HG02852 (cell line): ENCODE data around the gene BOLA3.
"Not testable (repeated sequence)": the region's sequence is repeated elsewhere in the genome, so short reads cannot be mapped to it uniquely, and the experiment has no call there.

Experiments used
- ATAC-seq: cut with Tn5 transposase; IDR thresholded peaks from one replicate; pipeline ENCODE4 v1.9.1; 2021; ENCODE audit warnings: mild to moderate bottlenecking, moderate library complexity; ENCODE audit not compliant: unreplicated experiment

BOLA3 gene, protein sequence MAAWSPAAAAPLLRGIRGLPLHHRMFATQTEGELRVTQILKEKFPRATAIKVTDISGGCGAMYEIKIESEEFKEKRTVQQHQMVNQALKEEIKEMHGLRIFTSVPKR

DNA sequence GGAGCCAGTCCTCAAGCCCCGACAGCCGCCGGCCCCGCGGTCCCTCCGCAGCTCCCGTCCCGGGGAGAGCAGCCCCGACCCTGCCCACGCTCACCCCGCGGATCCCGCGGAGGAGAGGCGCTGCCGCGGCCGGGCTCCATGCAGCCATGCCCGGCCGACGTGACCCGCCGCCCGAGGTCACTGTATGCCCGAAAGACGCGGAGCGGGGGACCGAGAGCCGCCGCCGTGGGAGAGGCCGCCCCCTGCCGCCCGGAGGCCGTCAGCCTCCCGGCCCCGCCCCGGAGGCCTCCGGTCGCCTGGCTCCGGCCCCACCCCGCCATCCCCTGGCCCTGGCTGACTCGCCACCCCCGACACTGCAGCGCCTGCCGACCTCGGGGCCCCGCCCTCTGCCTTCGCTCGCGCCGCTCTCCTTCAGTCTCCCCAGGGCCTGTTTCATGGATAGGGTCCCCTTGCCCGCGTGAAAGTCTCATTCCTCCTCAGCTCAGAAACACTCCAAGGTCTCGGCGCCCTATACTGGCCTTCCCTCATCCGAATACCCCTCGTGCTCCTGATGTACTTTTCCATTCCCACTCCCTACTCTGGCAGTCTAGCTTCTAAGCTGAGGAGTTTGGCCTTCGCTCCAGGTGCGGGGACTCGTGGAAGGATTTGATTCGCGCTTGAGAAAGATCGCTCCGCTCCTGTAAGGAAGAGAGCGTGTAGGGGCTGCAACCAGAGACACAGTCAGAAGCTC, at the start of gene BOLA3:
BOLA3 (minus strand) TSS at position 186 of the 730 bp plus-strand sequence; CDS start at position 148, 38 bp downstream.
- peak; percentile 90 for ATAC-seq

DNA sequence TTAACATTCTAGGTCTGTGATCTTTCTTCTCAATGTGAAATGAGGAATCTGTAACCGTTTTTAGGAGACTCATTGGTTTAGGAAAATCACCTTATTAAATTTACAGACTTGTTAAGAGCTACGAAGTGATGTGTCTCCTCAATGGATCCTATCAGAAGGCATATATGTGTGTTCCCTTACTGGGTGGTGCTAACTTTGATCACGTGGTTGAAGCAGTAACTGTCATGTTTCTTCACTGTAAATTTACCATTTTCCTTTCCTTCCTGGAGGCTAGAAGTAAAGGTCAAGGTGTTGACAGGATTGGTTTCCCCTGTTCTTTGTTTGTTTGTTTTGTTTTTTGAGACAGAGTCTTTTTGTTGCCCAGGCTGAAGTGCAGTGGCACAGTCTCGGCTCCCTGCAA, 49.3 kb upstream of the BOLA3 start:
- no peak for ATAC-seq

DNA sequence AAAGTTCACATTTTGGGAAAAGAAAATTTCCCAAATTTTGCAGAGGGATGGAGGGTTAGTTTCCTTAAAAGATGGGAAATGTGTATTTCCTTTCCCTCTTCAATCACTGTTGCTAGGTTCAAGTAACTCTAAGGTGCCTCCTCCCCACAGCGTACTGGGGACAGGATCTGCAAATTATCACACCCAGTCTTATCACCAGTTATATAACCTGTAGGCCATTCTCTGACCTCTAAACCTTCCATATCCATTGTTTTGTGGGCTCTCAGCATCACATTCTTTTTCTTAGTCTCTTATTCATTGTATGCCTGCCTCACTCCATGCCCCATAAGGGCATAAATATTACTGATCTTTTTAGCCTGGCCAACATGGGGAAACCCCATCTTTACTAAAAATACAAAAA, 47.1 kb upstream of the BOLA3 start:
- no peak for ATAC-seq

DNA sequence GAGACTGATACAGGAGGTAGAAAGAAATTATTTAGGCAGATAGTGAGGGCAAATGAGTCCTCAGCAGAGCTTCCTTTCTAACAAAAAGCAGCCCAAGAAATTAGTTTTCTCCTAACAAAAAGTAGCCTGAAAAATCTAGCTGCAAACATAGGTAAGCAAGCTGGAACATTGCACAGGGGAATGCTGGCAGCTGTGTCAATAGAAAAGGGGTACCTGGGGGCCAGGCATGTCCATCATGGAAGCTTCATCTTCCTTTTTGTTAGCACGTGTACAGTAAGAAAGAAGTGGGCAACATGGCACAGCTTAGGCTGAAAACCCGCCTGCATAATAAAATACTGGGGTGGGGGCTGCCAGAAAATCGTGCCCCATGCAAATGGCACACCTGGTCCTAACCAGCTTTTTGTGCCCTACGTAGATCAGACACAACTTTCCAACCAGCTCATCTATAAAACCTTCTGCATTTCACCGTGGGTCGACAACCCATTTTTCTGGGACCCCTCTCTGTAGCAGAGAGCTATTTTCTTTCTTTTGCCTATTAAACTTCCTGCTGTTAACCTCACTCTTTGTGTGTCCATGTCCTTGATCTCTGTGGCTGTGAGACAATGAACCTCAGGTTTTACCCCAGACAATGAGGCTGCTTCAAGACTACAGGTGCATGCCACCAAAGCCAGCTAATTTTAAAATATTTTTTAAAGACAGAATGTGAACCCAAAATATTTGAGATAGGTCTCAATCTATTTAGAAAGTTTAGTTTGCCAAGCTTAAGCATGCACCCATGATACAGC, 44.1 kb upstream of the BOLA3 start:
- no peak for ATAC-seq

DNA sequence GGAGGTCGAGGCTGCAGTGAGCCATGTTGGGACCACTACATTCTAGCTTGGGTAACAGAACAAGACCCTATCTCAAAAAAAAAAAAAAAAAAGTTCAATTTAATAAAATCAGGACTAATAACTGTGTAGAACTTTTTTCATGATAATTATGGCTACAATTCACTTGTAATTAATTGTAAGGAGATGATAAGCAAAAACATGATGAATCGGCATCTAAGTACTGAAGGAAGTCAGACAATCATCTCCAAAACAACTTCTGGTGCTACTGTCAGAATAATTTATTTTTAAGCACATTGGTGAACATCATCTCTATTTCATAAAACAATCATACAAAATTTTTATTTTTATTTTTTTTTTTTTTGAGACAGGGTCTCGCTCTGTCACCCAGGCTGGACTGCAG, 41.0 kb upstream of the BOLA3 start:
- ATAC-seq: no peak

DNA sequence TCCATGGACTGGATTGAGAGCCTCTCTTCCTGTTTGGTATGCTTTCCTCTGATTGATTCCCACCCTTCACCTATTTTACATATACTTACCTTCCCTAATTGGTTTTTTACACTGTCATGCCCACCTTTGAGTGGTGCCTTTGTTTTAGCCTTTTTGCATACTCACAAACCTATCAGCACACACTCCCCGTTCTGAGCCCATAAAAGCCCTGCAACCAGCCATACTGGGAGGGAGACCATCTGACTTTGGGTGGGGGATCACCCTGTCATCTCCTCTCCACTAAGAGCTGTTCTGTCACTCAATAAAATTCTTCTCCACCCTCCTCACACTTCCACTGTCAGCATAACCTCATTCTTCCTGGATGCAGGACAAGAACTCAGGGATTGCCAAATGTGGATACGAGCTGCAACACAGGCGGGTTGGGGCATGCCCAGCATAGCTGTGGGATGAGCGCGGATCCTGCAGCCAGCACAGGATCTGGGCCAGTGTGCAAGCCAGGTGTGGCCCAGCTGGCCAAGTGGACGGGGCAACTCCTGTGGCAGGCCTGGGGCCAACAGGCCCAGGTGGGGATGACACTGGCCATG, 40.4 kb upstream of the BOLA3 start:
- ATAC-seq: no peak

DNA sequence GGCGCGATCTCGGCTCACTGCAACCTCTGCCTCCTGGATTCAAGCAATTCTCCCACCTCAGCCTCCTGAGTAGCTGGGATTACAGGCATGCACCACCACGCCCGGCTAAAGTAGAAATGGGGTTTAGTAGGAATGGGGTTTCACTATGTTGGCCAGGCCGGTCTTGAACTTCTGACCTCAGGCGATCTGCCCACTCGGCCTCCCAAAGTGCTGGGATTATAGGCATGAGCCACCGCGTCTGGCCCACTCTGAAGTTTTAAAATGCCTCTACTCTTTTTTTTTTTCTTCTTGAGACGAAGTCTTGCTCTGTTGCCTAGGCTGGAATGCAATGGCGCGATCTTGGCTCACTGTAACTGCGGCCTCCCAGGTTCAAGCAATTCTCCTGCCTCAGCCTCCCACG, 39.0 kb upstream of the BOLA3 start:
- ATAC-seq: not testable (repeated sequence)

DNA sequence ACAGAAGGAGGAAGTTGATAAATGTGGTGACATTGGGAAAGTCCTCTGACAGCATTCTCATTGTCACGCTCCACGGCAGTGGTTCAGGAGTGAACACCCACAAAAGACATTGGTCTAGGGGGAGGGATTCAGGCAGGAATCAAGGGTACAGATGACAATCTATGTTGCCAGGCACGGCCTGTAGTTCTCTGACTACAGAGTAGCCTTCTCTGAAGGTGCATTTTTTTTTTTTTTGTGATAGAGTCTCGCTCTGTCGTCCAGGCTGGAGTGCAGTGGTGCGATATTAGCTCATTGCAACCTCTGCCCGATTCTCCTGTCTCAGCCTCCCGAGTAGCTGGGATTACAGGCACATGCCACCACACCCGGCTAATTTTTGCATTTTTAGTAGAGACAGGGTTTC, 38.3 kb upstream of the BOLA3 start:
- peak; percentile 67 for ATAC-seq

DNA sequence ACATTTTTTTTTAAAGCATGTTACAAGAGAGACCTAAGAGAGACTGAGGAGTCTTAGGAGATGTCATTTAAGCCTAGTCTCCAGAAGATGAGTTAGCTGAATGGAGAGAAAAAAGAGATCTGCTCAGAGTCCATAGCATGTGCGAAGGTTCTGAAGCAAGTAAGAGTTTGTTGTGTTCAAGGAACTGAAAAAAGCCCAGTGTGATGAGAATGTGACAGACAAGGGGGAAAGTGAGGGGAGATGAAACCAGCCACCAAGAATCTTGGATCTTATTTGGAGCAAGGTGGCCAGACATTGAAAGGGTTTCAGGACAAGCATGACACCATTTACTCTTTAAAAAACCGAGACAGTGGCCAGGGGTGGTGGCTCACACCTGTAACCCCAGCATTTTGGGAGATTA, 36.2 kb upstream of the BOLA3 start:
- no peak for ATAC-seq

DNA sequence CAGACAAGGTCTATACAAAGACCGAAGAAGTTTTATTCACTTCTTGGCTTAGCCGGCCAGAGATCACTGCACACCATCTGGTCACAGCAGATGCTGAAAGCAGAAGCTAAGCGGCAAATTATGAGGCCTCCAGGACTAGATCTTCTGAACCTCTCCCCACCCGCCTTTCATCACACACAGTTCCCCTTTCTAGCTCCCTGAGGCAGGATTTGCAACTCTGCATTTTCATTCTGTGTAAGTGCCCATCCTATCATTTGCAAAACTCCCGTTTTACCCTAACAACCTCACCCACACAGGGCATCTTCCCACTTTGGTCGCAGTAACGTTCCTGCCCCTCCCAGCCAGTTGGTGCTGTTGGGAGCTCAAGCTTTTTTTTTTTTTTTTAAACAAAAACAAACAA, 34.0 kb upstream of the BOLA3 start:
- ATAC-seq: peak; percentile 27

DNA sequence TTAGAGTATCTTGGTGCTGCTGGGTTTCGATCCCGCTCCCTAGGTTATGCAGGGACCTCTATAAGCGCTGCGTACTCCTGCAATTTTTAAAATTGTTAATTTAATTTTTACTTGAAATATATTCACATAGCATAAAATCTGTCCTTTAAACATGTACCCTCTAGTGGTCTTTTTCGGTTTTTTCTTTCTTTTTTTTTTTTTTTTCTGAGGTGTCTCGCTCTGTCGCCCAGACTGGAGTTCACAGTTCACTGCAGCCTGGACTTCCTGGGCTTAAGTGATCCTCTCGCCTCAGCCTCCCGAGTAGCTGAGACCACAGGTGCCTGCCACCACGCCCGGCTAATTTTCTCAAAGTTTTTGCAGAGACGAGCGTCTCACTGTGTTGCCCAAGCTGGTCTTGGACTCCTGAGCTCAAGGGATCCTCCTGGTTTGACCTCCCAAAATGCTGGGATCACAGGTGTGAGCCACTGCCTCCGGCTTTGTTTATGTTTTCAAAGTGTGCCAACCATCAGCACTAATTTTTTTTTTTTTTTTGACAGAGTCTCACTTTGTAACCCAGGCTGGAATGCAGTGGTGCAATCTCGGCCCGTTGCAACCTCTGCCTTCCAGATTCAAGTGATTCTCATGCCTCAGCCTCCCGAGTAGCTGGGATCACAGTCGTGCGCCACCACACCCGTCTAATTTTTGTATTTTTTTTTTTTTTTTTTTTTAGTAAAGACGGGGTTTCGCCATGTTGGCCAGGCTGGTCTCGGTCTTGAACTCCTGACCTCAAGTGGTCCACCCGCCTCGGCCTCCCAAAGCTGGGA, 31.6 kb upstream of the BOLA3 start:
- peak; percentile 6 for ATAC-seq

DNA sequence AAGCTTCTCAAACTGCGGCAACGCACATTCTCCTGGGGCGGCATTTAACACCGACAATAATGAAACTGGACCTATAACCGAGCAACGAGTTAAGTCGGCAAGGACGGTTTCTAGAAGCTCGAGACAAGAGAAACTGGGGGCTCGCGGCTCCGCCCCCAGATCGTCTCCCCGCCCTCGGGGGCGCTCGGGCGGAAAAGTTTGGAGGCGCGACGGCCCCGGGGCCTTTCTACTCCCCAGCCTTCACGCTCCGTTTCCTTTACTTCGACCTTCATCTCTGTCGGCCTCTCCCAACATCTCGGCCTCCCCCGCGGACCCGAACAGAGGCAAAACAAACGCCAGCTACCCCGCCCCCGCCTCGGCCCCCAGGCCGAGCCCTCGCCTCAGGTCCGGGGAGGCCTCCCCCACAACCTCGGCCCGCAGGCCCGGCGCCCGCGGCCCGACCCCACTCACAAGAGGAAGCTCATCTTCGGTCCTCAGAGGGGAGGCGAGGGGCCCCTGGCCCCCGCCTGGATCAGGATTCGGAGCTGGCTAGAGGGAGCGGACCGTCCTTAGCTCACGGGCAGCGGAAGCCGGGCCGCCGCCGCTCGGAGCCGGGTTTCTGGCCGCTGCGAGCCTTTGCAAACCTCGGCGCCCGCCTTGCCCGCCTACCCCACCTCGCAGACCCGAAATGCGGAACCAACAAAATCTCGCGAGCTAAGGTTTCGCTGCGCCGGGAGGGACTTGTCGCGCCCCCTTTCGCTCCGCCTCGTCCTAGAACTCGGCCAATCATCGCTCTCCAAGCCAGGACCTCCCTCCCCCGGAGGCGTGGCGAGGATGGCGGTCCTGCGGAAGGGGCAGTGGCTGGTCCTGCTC, 30.7 kb upstream of the BOLA3 start, which contains the start of gene MOB1A:
MOB1A (minus strand) TSS at position 669 of the 852 bp plus-strand sequence; CDS start at position 464, 205 bp downstream.
- ATAC-seq: peak; percentile 81

DNA sequence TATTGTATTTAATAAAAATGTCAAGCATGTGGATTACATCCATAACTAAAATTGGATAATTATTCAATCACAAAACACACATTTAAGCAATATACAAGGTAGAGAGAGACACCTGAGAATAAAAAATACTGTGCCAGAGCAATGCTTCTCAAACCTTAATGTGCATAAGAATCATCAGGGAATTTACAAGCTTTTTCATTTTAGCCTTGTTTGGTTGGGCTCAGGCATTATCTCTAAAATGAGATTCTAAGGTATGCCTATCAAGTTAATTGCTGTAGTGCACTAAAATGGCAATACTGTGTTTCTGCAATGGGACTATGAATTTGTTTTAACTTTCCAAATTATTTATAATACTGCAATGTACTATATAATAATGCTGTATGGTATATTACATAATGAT, 30.0 kb upstream of the BOLA3 start:
- no peak for ATAC-seq

DNA sequence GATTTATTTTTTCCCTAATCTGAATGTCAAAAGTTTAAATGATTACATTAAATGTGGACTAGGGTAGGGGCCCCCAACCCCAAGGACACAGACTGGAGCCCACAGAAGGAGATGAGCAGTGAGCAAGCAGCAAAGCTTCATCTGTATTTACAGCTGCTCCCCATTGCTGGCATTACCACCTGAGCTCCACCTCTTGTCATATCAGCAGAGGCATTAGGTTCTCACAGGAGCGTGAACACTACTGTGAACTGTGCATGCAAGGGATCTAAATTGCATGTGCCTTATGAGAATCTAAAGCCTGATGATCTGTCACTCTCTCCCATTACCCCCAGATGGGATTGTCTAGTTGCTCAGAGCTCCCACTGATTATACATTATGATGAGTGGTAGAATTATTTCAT, 27.2 kb upstream of the BOLA3 start:
- ATAC-seq: no peak

DNA sequence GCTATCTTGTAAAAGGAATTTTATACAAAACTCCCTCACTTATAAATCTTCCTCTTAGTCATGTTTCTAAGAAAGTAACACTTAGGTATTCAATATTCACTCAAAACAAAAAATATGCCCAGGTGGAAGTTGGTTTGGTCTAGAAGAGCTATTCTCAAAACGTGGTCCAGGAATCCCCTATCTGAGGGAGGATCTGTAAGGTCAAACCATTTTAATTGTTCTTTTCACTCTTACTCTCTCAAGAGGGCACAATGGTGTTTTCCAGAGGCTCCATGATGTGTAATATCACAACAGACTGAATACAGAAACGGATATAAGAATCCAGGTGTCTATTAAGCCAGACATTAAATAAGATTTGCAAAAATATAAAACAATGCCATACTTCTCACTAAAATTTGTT, 21.0 kb upstream of the BOLA3 start:
- ATAC-seq: peak; percentile 55

DNA sequence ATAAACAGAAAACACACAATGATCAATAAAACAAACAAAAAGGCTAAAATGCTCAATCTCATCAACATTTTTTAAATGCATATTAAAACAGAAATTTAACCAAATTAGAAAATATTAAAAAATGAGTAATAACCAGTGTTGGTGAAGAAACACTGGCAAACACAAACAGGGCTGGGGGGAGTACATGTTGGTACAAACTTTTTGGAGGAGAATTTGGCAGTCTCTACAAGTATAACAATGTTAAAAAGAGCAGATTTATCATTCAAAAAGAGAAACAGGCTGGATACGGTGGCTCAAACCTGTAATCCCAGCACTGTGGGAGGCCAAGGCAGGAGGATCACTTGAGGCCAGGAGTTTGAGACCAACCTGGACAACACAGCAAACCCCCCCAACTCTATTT, 17.0 kb upstream of the BOLA3 start:
- ATAC-seq: no peak

DNA sequence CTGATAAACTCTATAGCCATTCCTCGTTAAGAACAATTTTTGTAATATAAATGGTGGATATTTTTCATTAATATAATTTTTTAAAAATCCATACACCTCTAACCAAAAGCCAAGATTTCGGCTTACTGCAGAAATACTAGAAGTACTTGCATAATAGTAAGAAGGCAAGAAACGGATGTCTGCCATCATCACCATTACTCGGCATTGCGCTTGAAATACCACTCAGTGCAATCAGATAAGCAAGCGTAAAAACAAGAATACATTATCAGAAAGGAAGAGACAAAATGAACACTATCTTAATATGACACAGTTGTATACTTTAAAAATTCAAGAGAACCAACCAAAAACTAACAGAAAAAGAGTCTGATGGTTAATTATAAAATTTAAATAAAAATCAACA, 15.2 kb upstream of the BOLA3 start:
- ATAC-seq: no peak

DNA sequence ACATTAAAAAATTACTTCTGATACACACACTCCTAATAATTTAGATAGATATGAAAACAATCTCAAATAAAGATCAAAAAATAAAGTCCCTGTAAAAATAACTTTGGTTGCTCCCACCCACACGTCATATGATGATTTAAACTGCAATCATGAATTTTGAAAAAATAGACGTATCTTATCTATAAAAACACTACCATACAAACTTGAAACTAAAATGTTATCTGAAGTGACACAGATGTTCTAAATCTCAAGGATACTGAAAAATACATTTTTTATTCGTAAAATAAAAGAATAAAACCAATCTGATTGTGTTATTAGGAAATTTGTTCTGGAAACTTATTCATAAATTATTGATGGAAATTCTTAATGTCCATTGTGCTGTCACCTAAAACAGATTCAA, 8.1 kb upstream of the BOLA3 start:
- no peak for ATAC-seq

DNA sequence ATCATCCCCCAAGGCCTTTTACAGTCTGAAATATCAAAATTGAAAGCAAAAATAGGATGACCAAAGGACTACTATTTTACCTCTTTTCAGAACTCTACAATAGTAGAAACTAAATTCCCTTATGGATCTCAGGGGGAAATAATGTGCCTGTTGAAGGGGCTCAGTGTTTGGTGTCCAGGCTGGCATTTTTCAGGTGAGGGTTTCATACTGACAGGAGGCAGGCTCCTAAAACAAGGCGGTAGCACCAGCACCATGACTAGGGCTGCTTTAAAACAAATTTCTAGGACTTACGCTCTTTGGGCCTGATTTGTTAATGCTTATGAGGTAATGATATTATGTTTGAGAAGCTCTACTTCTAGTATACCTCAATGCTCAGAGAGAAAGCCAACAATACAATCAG, 5.2 kb upstream of the BOLA3 start:
- ATAC-seq: no peak
